Measurements from ENCODE around the gene CFAP61.

- TF ChIP-seq CTCF (IDR thresholded peaks at IDR 0.05) (no peak), POLR2A (IDR thresholded peaks at IDR 0.05) (no peak), EP300 (IDR thresholded peaks at IDR 0.05) (no peak)
Measured at GRCh38 chr20:20075032-20075431, 22.7 kb downstream of the CFAP61 start.
